ENCODE measurements around the gene RAB18.
"Not testable (repeated sequence)": the region's sequence is repeated elsewhere in the genome, so short reads cannot be mapped to it uniquely, and the experiment has no call there.

The RAB18 gene

DNA sequence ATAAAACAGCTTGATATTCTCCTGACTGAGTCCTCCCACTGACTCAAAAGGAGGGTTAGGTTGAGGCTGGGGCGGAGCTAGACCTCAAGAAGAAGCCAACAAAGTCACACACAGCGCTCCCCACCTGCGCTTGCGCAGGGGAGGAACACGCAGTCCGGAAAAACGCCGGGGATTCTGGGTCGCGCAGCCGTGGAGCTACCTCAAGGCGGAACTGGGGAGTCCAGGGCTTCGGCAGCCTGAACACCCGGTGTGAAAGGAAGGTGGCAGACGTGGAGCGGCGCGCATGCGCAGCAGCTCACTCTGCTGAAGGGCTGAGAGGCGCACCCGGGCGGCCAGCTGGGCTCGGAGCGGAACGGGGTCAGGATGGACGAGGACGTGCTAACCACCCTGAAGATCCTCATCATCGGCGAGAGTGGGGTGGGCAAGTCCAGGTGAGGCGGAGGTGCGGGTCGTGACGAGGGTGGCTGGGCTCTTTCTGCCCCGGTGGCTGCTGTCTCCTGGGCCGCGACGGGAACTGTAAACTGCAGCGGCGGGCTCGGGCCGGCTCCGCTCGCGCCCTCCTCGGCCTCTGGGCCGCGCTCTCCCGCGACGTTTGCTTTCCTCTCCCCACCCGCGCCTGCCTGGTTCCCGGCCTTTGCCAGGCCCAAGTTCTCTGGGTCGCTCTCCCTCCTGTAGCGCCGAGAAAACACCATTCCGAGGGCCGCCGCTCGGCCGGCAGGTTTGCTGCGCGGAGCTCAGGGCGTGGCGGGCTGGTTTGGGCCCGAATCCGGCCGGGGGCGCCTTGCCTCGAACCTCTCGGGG is at the start of gene RAB18:
Gene RAB18 (plus strand): TSS at position 298 of the 801 bp plus-strand sequence. CDS start 66 bp downstream, at position 364.
- DNase-seq = peak; percentile 96

DNA sequence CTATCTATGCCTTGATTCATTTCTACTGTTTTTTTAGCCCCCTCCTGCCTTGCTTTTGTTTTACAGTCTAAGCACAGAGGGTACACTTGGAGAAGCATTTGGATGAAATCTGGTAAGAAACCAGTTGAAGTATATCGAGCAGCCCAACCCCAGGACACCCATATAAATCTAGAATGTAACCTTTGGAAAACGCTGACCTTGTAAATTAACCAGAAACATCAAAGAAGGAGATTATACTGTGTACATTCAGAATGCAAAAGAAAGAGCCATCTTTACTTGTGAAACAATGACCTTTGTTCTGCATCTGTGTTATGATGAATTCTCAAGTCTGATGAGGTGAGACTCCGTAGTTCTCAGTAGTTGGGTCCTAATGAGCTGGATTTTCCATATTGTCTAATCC is 49.3 kb upstream of the RAB18 start:
- DNase-seq = no peak

DNA sequence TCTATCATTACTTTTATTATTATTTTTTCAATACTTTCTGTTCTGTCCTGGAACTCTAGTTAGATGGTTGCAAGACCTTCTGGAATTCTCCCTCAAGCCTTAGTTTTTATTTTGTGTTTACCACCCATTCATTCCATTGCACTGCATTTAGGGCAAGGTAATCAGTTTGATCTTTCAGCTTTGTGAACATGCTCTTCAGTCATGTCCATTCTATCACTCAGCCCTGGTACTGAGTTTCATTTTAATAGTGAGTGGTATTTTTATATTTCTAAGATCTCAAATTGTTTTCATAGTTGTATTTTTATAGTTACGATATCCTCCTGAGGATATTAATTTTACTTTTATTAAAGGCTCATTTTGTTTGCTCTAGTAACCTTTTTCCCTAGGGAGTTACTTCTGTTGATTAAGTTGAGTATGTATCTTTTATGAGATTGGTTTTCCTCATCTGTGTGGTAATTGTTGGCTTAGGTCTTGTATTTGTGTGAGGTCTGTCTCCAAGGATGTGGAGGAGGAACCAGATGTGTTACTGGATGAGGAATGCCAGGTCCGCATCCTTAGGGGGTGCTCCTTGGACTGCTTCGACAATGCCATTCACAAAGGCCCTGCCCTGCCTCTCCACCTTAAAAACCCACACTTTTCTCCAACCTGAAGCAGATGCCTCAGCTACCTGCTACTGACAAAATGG is 46.7 kb upstream of the RAB18 start:
- no peak for DNase-seq

DNA sequence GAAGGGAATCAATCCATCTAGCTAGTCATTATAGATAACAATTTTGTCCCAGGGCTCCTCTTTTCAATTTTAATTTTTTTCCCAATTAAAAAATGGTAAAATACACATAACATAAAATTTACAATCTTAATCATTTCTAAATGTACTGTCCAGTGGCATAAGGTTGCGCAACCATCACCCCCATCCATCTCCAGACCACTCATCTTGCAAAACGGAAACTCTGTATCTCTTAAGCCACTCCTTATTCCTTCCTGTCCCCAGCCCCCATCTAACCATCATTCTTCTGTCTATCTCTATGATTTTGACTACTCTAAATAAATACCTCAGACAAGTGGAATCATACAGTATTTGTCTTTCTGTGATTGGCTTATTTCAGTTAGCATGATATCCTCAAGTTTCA is 46.1 kb upstream of the RAB18 start:
- no peak for DNase-seq

DNA sequence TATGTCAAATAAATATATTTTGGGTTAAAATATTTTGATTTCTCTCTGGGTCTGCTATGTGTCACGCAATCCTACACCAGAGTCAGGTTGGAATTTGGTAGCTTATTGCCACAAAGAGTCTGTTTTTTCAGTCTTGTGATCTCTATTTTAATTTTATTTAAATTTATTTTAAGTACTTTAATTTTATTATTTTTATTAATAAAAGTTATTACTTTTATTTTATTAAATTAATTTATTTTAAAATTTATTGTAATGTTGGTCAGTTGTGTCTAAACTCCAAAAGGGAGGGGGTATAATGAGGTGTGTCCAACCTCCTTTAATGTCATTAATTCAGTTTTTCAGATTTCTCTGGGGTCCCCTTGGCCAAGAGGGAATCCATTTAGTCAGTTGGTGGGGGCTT is 42.8 kb upstream of the RAB18 start:
- DNase-seq = no peak

DNA sequence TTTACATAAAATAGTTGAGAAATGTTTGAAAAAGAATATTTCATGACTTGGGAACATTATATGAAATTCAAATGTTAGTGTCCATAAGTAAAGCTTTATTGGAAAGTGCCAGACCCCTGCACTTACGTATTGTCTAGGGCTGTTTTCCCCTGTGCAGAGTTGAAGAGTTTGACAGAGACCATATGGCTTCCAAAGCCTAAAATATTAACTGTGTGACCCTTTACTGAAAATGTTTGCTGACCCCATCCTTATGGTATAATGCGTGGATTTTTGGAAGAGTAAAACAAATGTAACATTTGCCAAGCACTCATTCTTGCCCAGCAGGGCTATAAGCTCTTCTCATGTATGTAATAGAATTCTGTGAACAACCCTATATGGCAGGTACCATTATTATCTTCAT is 40.1 kb upstream of the RAB18 start:
- DNase-seq = no peak

DNA sequence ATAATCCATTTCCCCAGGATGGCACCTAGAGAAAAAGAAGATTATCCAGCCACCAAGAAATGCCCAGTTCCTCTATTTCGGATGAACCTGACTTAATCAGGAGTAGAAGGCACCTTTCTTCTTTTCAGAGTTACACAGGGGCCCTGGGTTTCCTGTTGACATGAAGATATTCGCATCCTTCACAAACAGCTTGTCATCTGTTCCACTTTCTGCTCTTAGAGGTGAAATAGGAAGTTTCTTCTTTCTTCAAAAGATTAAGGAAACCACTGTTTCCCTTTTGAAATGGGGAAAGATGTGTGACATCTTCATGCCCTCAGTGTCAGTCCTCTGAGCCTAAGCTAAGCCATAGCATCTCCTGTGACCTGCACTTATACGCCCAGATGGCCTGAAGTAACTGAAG is 39.1 kb upstream of the RAB18 start:
- DNase-seq = no peak

DNA sequence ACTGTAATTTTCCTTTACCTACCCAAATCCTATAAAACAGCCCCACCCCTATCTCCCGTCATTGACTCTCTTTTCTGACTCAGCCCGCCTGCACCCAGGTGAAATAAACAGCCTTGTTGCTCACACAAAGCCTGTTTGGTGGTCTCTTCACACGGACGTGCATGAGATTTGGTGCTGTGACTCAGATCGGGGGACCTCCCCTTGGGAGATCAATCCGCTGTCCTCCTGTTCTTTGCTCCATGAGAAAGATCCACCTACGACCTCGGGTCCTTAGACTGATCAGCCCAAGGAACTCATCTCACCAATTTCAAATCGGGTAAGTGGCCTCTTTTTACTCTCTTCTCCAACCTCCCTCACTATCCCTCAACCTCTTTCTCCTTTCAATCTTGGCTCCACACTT is 38.5 kb upstream of the RAB18 start:
- DNase-seq = not testable (repeated sequence)

DNA sequence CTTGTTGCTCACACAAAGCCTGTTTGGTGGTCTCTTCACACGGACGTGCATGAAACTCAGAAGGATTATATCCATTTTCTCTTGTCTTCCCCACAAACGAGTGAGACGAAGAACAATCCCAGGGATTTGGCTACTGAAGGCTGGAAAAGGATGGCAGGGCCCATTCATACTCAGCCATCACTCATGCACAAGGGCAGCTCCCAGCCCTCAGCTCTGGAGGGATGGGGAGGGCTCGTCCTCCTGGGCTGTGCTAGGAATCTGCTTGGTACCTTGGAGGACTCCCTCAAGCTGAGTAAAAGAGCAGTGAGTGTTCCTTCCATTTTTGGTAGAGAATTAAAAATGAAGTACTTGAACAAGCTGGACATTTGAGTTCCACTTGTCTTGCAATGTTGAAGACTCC is 33.2 kb upstream of the RAB18 start:
- DNase-seq = no peak

DNA sequence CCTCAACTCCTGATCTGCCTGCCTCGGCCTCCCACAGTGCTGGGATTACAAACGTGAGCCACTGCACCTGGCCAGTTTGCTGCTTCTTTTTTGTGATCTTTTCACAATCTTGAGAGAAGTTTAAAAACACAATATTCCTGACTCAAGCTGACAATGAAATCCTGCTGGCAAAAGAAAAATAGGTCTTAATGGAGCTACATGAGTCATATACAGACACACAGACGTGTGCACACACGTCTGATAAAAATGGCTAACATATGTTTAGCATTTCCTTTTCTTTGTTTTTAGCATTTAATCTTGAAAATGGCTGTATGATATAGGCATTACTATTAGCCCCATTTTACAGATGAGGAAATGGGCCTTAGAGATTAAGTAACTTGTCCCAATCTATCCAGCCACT is 29.4 kb upstream of the RAB18 start:
- no peak for DNase-seq

DNA sequence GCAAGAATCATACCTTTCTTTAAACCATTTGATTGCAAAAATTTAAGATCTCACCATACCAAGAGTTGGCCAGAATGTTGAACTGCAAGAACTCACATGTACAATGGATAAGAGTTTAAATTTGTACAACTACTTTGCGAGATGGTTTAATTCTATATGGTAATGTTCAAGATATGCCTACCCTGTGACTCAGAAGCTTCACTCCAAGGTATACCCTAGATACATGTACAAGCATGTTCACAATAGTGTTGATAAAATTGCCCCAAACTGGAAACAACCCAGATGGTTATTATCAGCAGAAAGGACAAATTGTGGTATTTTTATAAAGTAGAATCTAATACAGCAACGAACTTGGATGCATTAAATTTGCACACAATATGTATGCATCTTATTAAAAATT is 25.1 kb upstream of the RAB18 start:
- no peak for DNase-seq

DNA sequence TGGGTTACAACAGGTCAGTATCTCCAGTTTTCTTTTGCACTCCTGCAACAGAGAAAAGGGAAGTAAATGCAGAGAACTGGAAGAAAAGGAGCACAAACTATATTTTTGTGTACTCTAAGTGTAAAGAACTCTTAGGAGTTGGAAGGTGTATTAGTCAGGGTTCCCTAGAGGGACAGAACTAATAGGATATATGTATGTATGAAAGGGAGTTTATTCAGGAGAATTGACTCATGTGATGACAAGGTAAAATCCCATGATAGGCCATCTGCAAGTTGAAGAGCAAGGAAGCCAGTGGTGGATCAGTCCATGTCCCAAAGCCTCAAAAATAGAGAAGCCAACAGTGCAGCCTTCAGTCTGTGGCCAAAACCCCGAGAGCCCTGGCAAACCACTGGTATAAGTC is 22.6 kb upstream of the RAB18 start:
- no peak for DNase-seq

DNA sequence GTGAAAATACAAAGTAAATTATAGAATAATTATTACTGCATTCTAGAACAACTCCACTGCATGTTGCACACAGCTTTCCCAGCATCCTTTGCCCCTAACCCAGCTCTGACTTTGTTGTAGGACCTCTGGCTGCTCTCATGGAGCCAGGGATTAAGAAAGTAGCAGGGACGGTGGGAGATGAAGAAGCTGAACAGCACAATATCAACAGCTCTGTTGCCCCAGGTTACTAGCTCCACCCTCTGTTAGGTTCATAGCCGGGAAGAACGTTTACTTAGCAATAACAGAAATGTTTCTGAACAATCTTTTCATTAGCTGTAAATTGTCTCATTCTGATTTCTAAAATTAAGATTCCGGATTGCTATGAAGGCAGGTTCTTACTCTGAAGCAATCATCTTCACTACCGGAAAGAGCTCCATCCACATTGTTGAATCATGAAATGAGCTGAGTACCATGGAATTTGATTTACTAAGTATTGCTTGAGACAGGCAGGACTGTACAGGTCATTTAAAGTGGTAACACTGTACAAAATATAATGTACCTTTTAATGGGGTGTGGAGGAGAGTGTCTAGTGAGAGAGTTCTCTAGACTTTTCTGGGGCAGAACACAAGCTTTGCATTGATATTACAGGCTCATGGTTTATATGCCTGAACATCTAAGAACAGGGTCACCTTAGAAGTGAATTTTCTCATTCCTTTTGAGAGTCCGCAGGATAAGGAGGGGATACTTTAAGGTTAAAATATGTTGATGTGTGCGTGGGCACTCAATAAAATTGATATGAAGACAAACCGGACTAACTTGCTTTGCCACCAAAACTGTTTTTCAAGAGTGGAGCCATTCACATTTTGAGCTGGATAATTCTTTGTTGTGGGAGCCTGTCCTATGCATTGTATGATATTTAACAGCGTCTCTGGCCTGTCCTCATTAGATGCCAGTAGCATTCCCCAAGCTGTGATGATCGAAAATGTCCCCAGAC is 20.8 kb upstream of the RAB18 start:
- DNase-seq = no peak

DNA sequence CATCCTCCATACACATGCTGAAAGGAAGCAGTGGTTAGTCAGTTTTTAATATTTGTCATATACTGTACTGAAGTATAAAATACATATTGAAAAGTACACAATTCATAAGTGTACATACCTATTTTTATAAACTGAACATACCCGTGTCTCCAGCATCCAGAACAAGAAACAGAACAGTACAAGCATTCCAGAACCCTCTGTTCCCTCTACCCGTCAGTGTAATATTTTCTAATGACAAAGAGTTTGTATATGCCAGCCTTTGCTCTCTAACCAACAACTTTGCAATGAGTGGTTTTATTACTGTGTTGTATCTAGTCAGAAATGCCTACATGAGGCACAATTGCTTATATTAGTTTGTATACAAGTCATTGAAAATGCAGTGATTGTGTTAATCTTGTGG is 18.7 kb upstream of the RAB18 start:
- no peak for DNase-seq

DNA sequence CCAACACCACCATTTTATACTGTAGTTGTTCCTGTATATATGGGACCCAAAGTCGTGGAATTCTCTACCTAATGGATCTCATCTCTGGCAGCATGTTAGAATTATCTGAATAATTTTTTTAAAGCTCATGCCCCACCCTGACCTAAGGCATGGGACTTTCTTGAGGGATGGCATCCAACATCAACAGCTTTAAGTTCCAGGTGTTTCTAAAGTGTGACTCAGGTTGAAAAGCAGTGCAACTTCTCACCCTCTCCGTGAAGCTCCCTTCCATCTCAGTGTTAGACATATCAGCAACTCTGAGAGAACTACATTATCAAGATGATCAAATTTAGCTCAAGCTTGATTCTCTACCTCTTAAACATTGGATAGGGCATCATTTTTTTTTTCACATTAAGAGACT is 18.1 kb upstream of the RAB18 start:
- no peak for DNase-seq

DNA sequence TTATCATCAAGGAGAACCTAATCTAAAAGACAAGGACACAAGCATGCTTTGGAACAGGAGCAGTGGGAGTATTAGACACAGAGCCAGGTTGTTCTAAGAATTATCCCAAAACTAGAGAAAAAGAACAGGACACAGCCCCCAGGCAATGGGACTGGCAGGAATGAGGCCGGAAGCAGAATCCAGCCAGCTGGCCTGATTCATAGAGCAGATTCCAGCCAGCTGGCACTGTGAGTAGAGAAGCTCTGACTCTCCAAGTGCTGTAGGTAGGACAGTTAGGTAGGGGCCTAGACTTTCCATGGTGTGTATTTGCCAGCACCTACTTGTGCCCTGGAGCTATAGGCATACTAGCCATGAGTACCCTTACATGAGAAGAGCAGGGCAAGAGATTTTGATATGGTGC is 13.3 kb upstream of the RAB18 start:
- DNase-seq = no peak

DNA sequence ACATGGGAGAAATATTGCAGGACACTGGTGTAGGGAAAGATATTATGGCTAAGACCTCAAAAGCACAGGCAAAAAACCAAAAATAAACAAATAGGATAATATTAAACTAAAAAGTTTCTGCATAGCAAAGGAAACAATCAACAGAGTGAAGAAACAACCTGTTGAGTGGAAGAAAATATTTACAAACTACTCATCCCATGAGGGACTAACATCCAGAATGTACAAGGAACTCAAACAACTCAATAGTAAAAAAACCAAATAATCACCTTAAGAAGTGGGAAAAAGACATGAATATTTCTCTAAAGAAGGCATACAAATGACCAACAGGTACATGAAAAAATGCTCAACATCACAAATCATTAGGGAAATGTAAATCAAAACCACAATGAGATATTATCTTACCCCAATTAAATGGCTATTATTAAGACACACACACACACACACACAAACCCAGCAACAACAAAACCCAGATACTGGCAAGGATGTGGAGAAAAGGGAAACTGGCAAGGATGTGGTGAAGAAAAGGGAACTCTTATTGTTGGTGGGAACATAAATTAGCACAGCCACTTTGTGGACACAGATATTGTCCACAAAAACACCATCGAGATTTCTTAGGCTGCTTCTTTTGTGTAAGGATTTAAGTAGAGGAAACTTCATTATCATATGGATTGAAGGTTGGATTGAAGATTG is 9.8 kb upstream of the RAB18 start:
- DNase-seq = no peak

DNA sequence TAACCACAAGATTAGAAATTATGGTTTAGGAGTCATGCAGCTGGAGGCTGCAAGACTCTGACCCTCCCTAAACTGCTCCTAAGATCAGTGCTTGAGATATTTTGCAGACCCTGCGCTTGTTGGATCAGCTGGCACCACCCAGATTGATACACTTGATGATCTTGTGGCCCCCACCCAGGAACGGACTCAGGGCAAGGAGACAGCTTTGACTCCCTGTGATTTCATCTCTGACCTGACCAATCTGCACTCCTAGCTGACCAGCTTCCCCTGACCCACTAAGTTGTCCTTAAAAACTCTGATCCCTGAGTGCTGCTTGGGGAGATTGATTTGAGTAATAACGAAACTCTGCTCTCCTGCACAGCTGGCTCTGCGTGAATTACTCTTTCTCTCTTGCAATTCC is 8.0 kb upstream of the RAB18 start:
- no peak for DNase-seq

DNA sequence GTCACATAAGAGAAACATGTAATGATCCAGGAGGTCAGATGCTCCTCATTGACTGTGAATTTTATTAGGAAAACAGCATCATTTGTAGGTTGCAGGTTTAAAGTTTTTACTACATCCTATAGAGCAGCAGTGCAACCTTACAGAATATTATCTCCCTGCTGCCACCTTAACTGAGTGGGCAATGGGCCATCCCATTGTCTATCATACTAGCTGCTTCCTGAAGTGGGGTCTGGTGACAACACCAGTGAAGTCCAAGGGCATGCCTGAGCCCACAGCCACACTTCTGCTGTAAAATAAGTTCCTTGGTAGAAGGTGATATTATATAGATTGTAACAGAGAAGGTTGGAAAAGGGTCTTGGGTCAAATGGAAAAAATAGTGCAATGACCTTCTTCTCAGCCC is 4.0 kb upstream of the RAB18 start:
- no peak for DNase-seq

DNA sequence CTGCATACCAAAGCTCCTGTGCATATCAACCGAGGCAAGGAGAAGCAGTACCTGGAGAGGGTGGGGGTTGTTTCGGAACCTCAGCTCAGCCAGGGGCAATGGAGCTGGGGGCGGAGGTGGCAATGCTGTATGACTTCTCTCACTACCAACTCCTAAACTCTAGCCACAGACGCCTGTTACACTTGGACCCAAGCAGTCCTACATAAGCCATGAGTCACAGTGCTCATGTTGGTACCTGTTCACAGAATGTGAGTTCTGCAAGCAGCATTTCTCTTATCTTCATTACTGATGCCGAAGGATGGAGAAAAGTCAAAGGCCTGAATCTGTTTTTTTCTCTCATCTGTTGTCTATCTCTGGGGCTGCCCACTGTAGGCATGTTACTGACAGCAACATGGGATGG is 3.2 kb upstream of the RAB18 start:
- DNase-seq = no peak

DNA sequence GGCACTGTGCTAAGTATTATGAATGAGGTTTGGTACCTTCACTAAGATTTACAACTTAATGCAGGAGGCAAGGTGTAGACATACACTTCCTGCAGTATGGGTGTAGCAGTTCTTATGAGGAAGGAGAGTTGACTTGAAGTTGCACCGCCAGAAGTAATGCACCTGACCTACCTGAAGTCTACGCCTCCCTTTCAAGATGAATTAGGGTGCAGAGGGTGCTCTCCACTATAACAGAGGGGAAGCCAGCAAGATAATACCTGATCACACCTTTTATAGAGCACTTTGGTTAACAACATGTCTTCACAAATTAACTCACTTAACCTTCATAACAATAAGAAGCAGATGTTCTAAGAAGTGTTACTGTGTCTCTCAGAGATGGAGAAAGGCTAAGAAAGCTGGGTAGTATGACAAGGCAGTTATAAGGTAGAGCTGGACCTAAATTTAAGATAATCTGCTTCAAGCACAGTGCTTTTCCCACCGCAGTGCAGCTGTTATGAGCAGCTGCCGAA is 552 bp upstream of the RAB18 start:
- DNase-seq = no peak

DNA sequence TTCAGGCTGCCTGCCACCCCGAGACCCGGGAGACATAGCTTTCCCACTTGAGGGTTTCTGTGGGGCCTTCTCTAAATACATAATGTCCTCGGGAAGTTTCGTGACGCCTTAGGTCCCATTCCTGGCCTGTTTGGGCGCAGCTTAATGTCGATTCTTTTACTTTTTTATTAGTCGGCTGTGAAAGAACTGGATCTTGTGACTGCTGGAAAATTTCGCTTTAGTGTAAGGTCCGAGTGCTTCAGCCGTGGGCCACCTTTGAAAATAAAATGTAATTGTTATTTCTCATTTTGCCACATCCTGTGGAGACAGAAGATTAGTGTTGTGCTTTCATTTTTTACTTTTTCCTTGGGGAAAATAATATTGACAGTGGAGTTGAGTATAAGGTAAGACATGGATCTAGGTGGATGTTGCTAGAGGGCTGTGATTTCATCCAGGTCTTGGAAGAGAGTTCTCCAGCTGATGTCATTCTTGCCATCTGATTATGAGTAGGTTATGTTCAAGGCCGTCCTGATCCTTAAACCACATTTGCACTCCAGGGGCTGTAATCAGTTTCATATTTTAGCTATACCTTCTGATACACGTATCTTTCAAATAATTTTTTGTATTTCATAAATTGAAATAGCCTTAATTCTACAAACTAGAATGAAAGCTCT is 830 bp downstream of the RAB18 start:
- no peak for DNase-seq

All from activated T-cell treated with anti-CD3 and anti-CD28 coated beads, Interleukin-2, amount 50 U/mL, for 1 hour (primary cell).